ENCODE results near the gene ZFP69B.

DNA sequence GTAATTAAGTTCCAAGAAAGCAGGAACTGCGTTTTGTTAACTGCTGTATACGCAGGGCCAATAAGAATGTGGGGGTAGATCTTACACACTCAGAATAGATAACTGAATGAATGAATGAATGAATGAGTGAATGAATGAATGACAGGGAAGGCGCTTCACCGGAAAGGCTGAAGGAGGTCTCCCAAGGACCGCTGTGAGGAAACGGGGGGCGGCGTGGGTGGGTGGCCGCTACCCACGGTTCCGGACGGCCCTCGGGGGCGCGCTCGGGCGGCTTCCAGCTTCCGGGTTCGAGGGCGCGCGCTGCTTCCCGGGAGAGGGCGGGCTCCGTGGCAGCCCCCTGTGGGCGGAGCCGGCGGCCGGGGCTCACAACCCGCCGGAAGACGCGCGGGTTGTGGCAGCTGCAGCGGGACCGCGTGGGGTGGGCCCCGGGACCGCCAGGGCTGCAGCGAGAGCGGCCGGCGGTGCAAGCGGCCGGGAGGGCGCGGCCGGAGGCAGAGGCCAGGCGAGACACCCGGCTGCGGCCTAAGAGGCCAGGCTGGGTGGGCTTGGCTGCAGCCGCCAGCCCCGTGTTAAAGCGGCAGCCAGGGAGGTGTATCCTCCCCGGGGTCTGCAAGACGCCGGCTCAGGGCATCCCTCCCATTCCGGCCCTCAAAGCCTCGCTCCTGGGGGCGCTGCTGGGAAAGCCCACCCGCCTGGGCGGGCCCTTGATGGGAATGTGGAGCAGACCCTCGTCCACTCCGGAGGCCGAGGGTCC lies 26.8 kb downstream of the ZFP69B start, which contains the start of gene ZFP69:
- TF ChIP-seq JUND (IDR thresholded peaks at IDR 0.05; ENCODE audit: low read depth, low read length): no peak
- TF ChIP-seq EED (IDR thresholded peaks at IDR 0.05; ENCODE audit: low read depth): no peak
- TF ChIP-seq USF2 (IDR thresholded peaks at IDR 0.05; ENCODE audit: borderline replicate concordance, low read depth, low read length): no peak
- peak in 1 of 2 experiments; percentile 9; a peak in 1 of 4 replicates for TF ChIP-seq ETV6 (conservative IDR thresholded peaks at IDR 0.05 in 1 of 2, IDR thresholded peaks at IDR 0.05 in 1 of 2; ENCODE audit: borderline replicate concordance in 1 of 2, low read depth in 1 of 2)
- TF ChIP-seq POLR2A (IDR thresholded peaks at IDR 0.05; ENCODE audit: low read depth, low read length): peak; percentile 82
- no peak for TF ChIP-seq IRF4 (IDR thresholded peaks at IDR 0.05; ENCODE audit: low read depth, low read length)
- TF ChIP-seq MYC (IDR thresholded peaks at IDR 0.05; ENCODE audit: insufficient read depth, insufficient read length, insufficient replicate concordance, low read length, severe bottlenecking): peak; percentile 54

Data from GM12878 (cell line).